GM08714 (cell line): Measurements from ENCODE around the gene DUSP16.

Source experiments
- H3K4me3 ChIP-seq: fragments of 200-500 bp; sonication (Bioruptor generic); 2 replicates; pipeline ENCODE4 v1.5.1; 2014; ENCODE audit warnings: mild to moderate bottlenecking, low read length, inconsistent platforms
- ZNF274 ChIP-seq: IDR thresholded peaks from 2 replicates; pipeline ENCODE4 v1.6.1; 2012; ENCODE audit warnings: mild to moderate bottlenecking, low read depth, low read length

The DUSP16 gene

GRCh38 chr12:12542964-12543363, 19.7 kb downstream of the DUSP16 start:
- no peak overlapping the region for H3K4me3 ChIP-seq
- no peak for TF ChIP-seq ZNF274

GRCh38 chr12:12542286-12542685, 20.4 kb downstream of the DUSP16 start:
- H3K4me3 ChIP-seq: no peak overlapping the region
- no peak for TF ChIP-seq ZNF274

- TF ChIP-seq ZNF274: no peak
- no peak overlapping the region for H3K4me3 ChIP-seq
Measured at GRCh38 chr12:12541782-12542181, 20.9 kb downstream of the DUSP16 start.

GRCh38 chr12:12540261-12541013, 22.2 kb downstream of the DUSP16 start:
- TF ChIP-seq ZNF274: no peak
- H3K4me3 ChIP-seq: no peak overlapping the region; the same call in 1 of the 2 replicates

- H3K4me3 ChIP-seq: no peak overlapping the region
- TF ChIP-seq ZNF274: no peak
Measured at GRCh38 chr12:12539028-12539810, 23.4 kb downstream of the DUSP16 start.

- no peak overlapping the region for H3K4me3 ChIP-seq
- no peak for TF ChIP-seq ZNF274
Measured at GRCh38 chr12:12538535-12538934, 24.1 kb downstream of the DUSP16 start.

GRCh38 chr12:12537421-12537820, 25.2 kb downstream of the DUSP16 start:
- H3K4me3 ChIP-seq: no peak overlapping the region
- TF ChIP-seq ZNF274: no peak

- TF ChIP-seq ZNF274: no peak
Measured at GRCh38 chr12:12534975-12535374, 27.7 kb downstream of the DUSP16 start.

GRCh38 chr12:12534166-12534866, 28.3 kb downstream of the DUSP16 start:
- TF ChIP-seq ZNF274: no peak
- H3K4me3 ChIP-seq: no peak overlapping the region

More at GRCh38 chr12:12534975-12535374, 27.7 kb downstream of the DUSP16 start:
- H3K4me3 ChIP-seq: no peak overlapping the region

- no peak overlapping the region for H3K4me3 ChIP-seq
- TF ChIP-seq ZNF274: no peak
Measured at GRCh38 chr12:12533238-12533829, 29.3 kb downstream of the DUSP16 start.

- H3K4me3 ChIP-seq: no peak overlapping the region
- no peak for TF ChIP-seq ZNF274
Measured at GRCh38 chr12:12531194-12531593, 31.5 kb downstream of the DUSP16 start.

- TF ChIP-seq ZNF274: no peak
- H3K4me3 ChIP-seq: no peak overlapping the region
Measured at GRCh38 chr12:12529783-12530421, 32.8 kb downstream of the DUSP16 start.

- no peak overlapping the region for H3K4me3 ChIP-seq
- TF ChIP-seq ZNF274: no peak
Measured at GRCh38 chr12:12528361-12529270, 34.0 kb downstream of the DUSP16 start.
